Prostate gland (tissue), 2 donors: Measurements from ENCODE around the gene FAAP20.

Experiments used
- POLR2AphosphoS5 ChIP-seq: sonication (generic); formaldehyde crosslinking; IDR thresholded peaks from one replicate; pipeline ENCODE4 v1.6.1; 2017; ENCODE audit warnings: antibody characterized with exemption
- TF ChIP-seq, protein P1 (sequence below), 4 experiments: fragments of 200-600 bp in 2 of 4; fragments of 450-650 bp in 2 of 4; sonication (generic) in 2 of 4; IDR thresholded peaks; 1 replicate in 3 of 4; 2 replicates in 1 of 4; pipeline ENCODE4 v1.5.1; 2016 to 2019; ENCODE audit warnings: antibody characterized with exemption in 4 of 4, mild to moderate bottlenecking in 2 of 4, moderate library complexity in 2 of 4

DNA sequence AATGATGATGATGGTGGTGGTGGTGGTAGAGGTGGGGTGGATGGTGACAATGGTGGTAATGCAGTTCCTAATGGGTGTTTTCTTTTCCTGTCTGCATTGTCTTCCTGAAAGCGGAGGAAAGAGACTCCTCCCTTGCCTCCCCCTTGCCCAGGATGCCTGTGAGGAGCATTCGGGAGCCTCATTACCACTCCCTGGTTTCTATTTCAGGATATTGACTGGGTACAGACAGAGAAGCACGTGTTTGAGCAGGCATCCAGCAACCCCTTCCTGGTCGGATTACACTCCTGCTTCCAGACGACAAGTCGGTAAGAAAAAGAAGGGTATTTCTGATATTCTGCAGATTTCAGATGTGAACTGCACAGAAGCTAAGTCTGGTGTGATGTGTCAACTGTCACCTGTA, 38.8 kb downstream of the FAAP20 start:
- TF ChIP-seq, protein P1, sequence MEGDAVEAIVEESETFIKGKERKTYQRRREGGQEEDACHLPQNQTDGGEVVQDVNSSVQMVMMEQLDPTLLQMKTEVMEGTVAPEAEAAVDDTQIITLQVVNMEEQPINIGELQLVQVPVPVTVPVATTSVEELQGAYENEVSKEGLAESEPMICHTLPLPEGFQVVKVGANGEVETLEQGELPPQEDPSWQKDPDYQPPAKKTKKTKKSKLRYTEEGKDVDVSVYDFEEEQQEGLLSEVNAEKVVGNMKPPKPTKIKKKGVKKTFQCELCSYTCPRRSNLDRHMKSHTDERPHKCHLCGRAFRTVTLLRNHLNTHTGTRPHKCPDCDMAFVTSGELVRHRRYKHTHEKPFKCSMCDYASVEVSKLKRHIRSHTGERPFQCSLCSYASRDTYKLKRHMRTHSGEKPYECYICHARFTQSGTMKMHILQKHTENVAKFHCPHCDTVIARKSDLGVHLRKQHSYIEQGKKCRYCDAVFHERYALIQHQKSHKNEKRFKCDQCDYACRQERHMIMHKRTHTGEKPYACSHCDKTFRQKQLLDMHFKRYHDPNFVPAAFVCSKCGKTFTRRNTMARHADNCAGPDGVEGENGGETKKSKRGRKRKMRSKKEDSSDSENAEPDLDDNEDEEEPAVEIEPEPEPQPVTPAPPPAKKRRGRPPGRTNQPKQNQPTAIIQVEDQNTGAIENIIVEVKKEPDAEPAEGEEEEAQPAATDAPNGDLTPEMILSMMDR (IDR thresholded peaks at IDR 0.05): no peak
- TF ChIP-seq POLR2AphosphoS5: no peak
